Upper lobe of left lung (tissue), 6 donors: ENCODE results near the gene SLC6A4. TPM values are rescaled to one million over a fixed set of nuclear protein-coding genes. Genes with fewer than 3 reads are reported as not detected.

Experiments used
- ATAC-seq, 2 donors: fragments of 200-7000 bp; cut with Tn5 transposase; one replicate each; pipeline ENCODE4 v1.9.1; 2022; ENCODE audit warnings: mild to moderate bottlenecking in 2 of 2, moderate library complexity in 2 of 2; ENCODE audit not compliant: low FRiP score in 2 of 2
- DNase-seq, 2 donors: peaks; one replicate each; pipeline ENCODE4 v3.0.0-alpha.2; 2019 to 2020
- H3K27ac ChIP-seq, 4 donors: fragments of 200-600 bp; sonication (generic); one replicate each; pipeline ENCODE4 v1.5.1; 2016 to 2019
- H3K27me3 ChIP-seq, 4 donors: fragments of 200-600 bp; sonication (generic); one replicate each; pipeline ENCODE4 v1.5.1; 2017 to 2019
- H3K36me3 ChIP-seq, 4 donors: fragments of 200-600 bp; sonication (generic); one replicate each; pipeline ENCODE4 v1.5.1; 2016 to 2019
- H3K4me1 ChIP-seq, 4 donors: fragments of 200-600 bp; sonication (generic); one replicate each; pipeline ENCODE4 v1.5.1; 2018 to 2019
- H3K4me3 ChIP-seq, 4 donors: fragments of 200-600 bp; sonication (generic); one replicate each; pipeline ENCODE4 v1.5.1; 2017 to 2019; ENCODE audit warnings: mild to moderate bottlenecking in 2 of 4, moderate library complexity in 1 of 4
- H3K9me3 ChIP-seq, 4 donors: fragments of 200-600 bp; sonication (generic); one replicate each; pipeline ENCODE4 v1.5.1; 2018 to 2019
- CTCF ChIP-seq, 6 experiments: fragments of 450-650 bp in 4 of 6; fragments of 200-600 bp in 2 of 6; sonication (generic) in 2 of 6; IDR thresholded peaks; one replicate each; pipeline ENCODE4 v1.5.1; 2016 to 2019; ENCODE audit warnings: antibody characterized with exemption in 6 of 6
- EP300 ChIP-seq, 4 donors: sonication (generic); formaldehyde crosslinking; IDR thresholded peaks; one replicate each; pipeline ENCODE4 v1.5.1; 2017; ENCODE audit warnings: antibody characterized with exemption in 4 of 4, control low read depth in 2 of 4
- POLR2A ChIP-seq, 4 donors: fragments of 450-650 bp; IDR thresholded peaks; one replicate each; pipeline ENCODE4 v1.5.1; 2016 to 2017; ENCODE audit warnings: antibody characterized with exemption in 4 of 4, mild to moderate bottlenecking in 2 of 4
- POLR2AphosphoS5 ChIP-seq, 2 donors: sonication (generic); formaldehyde crosslinking; IDR thresholded peaks; one replicate each; pipeline ENCODE4 v1.5.1; 2017; ENCODE audit warnings: antibody characterized with exemption in 2 of 2
- WGBS, 2 donors: methylation state at CpG; one replicate each; pipeline ENCODE4 v1.1.5; 2017 to 2018; 5-methylcytosine and 5-hydroxymethylcytosine counted together
- total RNA-seq, 6 donors: library from RNA; depleted of rRNA in 4 of 6; stranded (reverse); fragments of >200 nt in 4 of 6; gene quantifications; one replicate each; pipeline versions ENCODE4 v1.1.0 to v1.2.1, GENCODE V29; 2016 to 2021
- donor health status: DM: no; HTN: no; CAD: no; lungs with moderate emphysema.
- donor health status: DM: no; HTN: yes; CAD: no; lungs with severe emphysema.

SLC6A4 gene
- total RNA-seq, 6 donors from 2014 or later, result 14.7 to 289 (median 44.8) TPM

DNA sequence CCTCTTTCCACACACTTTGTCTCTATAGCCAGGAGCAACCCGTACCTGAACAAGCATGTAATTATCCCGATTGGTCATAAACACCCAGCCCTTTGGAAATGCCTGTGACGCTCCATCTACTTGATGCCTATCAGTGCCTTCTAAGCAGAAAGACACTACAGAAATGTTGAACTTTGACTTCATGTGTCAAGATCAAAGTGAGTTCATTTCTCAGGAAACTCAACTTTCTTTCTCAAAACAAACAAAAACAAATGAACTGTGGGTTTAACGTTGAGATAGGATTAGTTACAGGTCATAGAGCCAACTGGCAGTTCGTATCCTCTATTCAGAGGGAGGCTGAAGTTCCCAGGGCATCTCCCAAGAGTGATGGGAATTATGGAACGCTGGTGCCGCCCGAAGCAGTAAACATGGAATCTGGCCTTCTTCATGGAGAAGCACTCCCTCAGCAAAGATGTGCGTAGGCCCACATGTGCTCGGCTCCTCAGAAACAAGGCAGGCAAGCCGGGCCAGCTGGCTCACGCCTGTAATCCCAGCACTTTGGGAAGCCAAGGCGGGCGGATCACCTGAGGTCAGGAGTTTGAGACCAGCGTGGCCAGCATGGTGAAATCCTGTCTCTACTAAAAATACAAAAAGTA lies 9.5 kb downstream of the SLC6A4 start:
- DNase-seq (peak in 1 of 2 donors; percentile 29), ATAC-seq (no peak)
- no peaks in the 10 kb centered on the region for H3K27me3 ChIP-seq
- TF ChIP-seq POLR2AphosphoS5 (IDR thresholded peaks at IDR 0.05), result no peak
- no peak for TF ChIP-seq CTCF (IDR thresholded peaks at IDR 0.05)
- TF ChIP-seq EP300 (IDR thresholded peaks at IDR 0.05), result no peak
- TF ChIP-seq POLR2A (IDR thresholded peaks at IDR 0.05), result no peak
- peak overlapping the region in 1 of 4 donors; percentile 13 for H3K4me3 ChIP-seq
- H3K9me3 ChIP-seq, result no peaks in the 10 kb centered on the region
- H3K36me3 ChIP-seq, result peaks cover 0 to 4% (median 0%) of the 10 kb centered on the region in 4 donors
- H3K27ac ChIP-seq, result peak overlapping the region in 2 of 4 donors; percentile 17 to 71
- 69 to 75% methylated on average over 15 of the region's 15 CpGs for WGBS, 2 donors
- peaks cover 4 to 28% (median 10%) of the 10 kb centered on the region in 4 donors for H3K4me1 ChIP-seq

- peak overlapping the region in 1 of 4 donors; percentile 13 for H3K4me3 ChIP-seq
- no peaks in the 10 kb centered on the region for H3K9me3 ChIP-seq
- peak overlapping the region in 2 of 4 donors; percentile 35 to 71 for H3K27ac ChIP-seq
- no peaks in the 10 kb centered on the region for H3K27me3 ChIP-seq
- TF ChIP-seq POLR2A (IDR thresholded peaks at IDR 0.05) (no peak), POLR2AphosphoS5 (IDR thresholded peaks at IDR 0.05) (no peak), CTCF (IDR thresholded peaks at IDR 0.05) (no peak), EP300 (IDR thresholded peaks at IDR 0.05) (no peak)
- WGBS, 2 donors, result 64 to 71% methylated on average over 3 of the region's 3 CpGs
- DNase-seq (no peak), ATAC-seq (no peak)
- peaks cover 0 to 25% (median 7%) of the 10 kb centered on the region in 4 donors for H3K4me1 ChIP-seq
- peaks cover 0 to 8% (median 0%) of the 10 kb centered on the region in 4 donors for H3K36me3 ChIP-seq
These were observed 10.4 kb downstream of the SLC6A4 start for GRCh38 chr17:30225112-30225511.

GRCh38 chr17:30224419-30224960 lies 11.0 kb downstream of the SLC6A4 start:
- Histone ChIP-seq H3K27ac (peak overlapping the region in 2 of 4 donors; percentile 35 to 71), H3K9me3 (no peaks in the 10 kb centered on the region), H3K4me1 (peaks cover 0 to 25% (median 6%) of the 10 kb centered on the region in 4 donors), H3K4me3 (no peak overlapping the region), H3K27me3 (no peaks in the 10 kb centered on the region), H3K36me3 (peaks cover 0 to 8% (median 0%) of the 10 kb centered on the region in 4 donors)
- TF ChIP-seq EP300 (IDR thresholded peaks at IDR 0.05), result no peak
- no peak for TF ChIP-seq POLR2AphosphoS5 (IDR thresholded peaks at IDR 0.05)
- no peak for TF ChIP-seq POLR2A (IDR thresholded peaks at IDR 0.05)
- no peak for TF ChIP-seq CTCF (IDR thresholded peaks at IDR 0.05)
- 56 to 58% methylated on average over 8 of the region's 8 CpGs for WGBS, 2 donors
- ATAC-seq (no peak), DNase-seq (no peak)

- no peak for TF ChIP-seq POLR2AphosphoS5 (IDR thresholded peaks at IDR 0.05)
- no peak for TF ChIP-seq POLR2A (IDR thresholded peaks at IDR 0.05)
- Histone ChIP-seq H3K9me3 (no peaks in the 10 kb centered on the region), H3K36me3 (peaks cover 0 to 23% (median 2%) of the 10 kb centered on the region in 4 donors), H3K27ac (peak overlapping the region in 1 of 4 donors; percentile 71), H3K4me3 (no peak overlapping the region), H3K27me3 (no peaks in the 10 kb centered on the region), H3K4me1 (peaks cover 0 to 19% (median 5%) of the 10 kb centered on the region in 4 donors)
- DNase-seq, result peak in 1 of 2 donors; percentile 56
- 82 to 85% methylated on average over 13 of the region's 13 CpGs for WGBS, 2 donors
- ATAC-seq, result no peak
These were observed 12.7 kb downstream of the SLC6A4 start for GRCh38 chr17:30222721-30223175.

DNA sequence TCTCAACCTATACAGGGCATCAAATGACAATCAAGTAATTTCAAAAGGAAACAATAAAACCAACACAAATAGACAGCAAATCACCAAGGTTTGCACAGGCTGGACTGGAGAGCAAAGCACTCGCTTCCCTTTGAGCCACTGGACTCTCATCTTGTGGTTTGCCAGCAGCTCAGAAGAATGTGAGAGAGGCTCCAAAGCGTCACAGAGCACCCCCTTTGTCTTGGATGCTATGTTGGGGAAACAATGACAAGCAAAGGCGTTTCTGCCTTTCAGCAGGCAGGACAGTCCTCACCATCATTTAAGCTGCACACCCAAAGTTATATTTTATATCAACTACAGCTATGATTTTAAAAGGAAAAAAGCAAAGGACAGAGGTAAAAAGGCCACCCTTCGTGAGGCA lies 13.2 kb downstream of the SLC6A4 start:
- TF ChIP-seq CTCF (IDR thresholded peaks at IDR 0.05) (no peak), EP300 (IDR thresholded peaks at IDR 0.05) (no peak), POLR2AphosphoS5 (IDR thresholded peaks at IDR 0.05) (no peak), POLR2A (IDR thresholded peaks at IDR 0.05) (no peak)
- H3K4me1 ChIP-seq, result peaks cover 0 to 16% (median 3%) of the 10 kb centered on the region in 4 donors
- no peaks in the 10 kb centered on the region for H3K9me3 ChIP-seq
- WGBS, 2 donors, result 72 to 73% methylated on average over 4 of the region's 4 CpGs
- no peak overlapping the region for H3K4me3 ChIP-seq
- DNase-seq (no peak), ATAC-seq (no peak)
- no peaks in the 10 kb centered on the region for H3K27me3 ChIP-seq
- peak overlapping the region in 1 of 4 donors; percentile 71 for H3K27ac ChIP-seq
- H3K36me3 ChIP-seq, result peaks cover 0 to 26% (median 4%) of the 10 kb centered on the region in 4 donors
